ENCODE data around the gene MBOAT2.

MBOAT2 gene

GRCh38 chr2:8977758-8978157 is 25.7 kb downstream of the MBOAT2 start:
- no peak for TF ChIP-seq CTCF (IDR thresholded peaks at IDR 0.05)

- TF ChIP-seq CTCF (IDR thresholded peaks at IDR 0.05) = no peak
These were observed 26.8 kb downstream of the MBOAT2 start for GRCh38 chr2:8976442-8977259.

GRCh38 chr2:8974016-8974415 is 29.5 kb downstream of the MBOAT2 start:
- TF ChIP-seq CTCF (IDR thresholded peaks at IDR 0.05) = no peak

GRCh38 chr2:8966123-8966908 is 37.2 kb downstream of the MBOAT2 start:
- TF ChIP-seq CTCF (IDR thresholded peaks at IDR 0.05) = no peak

GRCh38 chr2:8965216-8965969 is 38.1 kb downstream of the MBOAT2 start:
- TF ChIP-seq CTCF (IDR thresholded peaks at IDR 0.05) = no peak

- no peak for TF ChIP-seq CTCF (IDR thresholded peaks at IDR 0.05)
These were observed 40.6 kb downstream of the MBOAT2 start for GRCh38 chr2:8962890-8963289.

GRCh38 chr2:8957628-8958027 is 45.9 kb downstream of the MBOAT2 start:
- no peak for TF ChIP-seq CTCF (IDR thresholded peaks at IDR 0.05)

Measured in LNCAP (cell line).